Transverse colon (tissue), 3 donors: Measurements from ENCODE around the gene FGF1.

Source experiments
- CTCF ChIP-seq, 5 experiments: fragments of 200-600 bp in 3 of 5; fragments of 450-650 bp in 2 of 5; sonication (generic) in 3 of 5; IDR thresholded peaks; 1 replicate in 2 of 5; 2 replicates in 3 of 5; pipeline ENCODE4 v1.5.1; 2016 to 2017; ENCODE audit warnings: antibody characterized with exemption in 5 of 5, inconsistent platforms in 3 of 5, mild to moderate bottlenecking in 2 of 5, moderate library complexity in 1 of 5
- POLR2A ChIP-seq: fragments of 450-650 bp; IDR thresholded peaks from one replicate; pipeline ENCODE4 v1.6.1; 2016; ENCODE audit warnings: antibody characterized with exemption, mild to moderate bottlenecking, moderate library complexity

- no peak for TF ChIP-seq CTCF (IDR thresholded peaks at IDR 0.05)
- TF ChIP-seq POLR2A = no peak
Observed at GRCh38 chr5:142725231-142726187, 39.6 kb upstream of the FGF1 start.
